Upper lobe of left lung (tissue), 4 donors: ENCODE data around the gene ADCY2.

ENCODE experiments used
- EP300 ChIP-seq, 4 donors: sonication (generic); formaldehyde crosslinking; IDR thresholded peaks; one replicate each; pipeline ENCODE4 v1.5.1; 2017; ENCODE audit warnings: antibody characterized with exemption in 4 of 4, control low read depth in 2 of 4
- POLR2AphosphoS5 ChIP-seq, 2 donors: sonication (generic); formaldehyde crosslinking; IDR thresholded peaks; one replicate each; pipeline ENCODE4 v1.5.1; 2017; ENCODE audit warnings: antibody characterized with exemption in 2 of 2
- TF ChIP-seq, protein P1 (sequence below), 6 experiments: fragments of 450-650 bp in 4 of 6; fragments of 200-600 bp in 2 of 6; sonication (generic) in 2 of 6; IDR thresholded peaks; one replicate each; pipeline ENCODE4 v1.5.1; 2016 to 2019; ENCODE audit warnings: antibody characterized with exemption in 6 of 6

GRCh38 chr5:7394889-7395431, 978 bp upstream of the ADCY2 start:
- TF ChIP-seq, protein P1, sequence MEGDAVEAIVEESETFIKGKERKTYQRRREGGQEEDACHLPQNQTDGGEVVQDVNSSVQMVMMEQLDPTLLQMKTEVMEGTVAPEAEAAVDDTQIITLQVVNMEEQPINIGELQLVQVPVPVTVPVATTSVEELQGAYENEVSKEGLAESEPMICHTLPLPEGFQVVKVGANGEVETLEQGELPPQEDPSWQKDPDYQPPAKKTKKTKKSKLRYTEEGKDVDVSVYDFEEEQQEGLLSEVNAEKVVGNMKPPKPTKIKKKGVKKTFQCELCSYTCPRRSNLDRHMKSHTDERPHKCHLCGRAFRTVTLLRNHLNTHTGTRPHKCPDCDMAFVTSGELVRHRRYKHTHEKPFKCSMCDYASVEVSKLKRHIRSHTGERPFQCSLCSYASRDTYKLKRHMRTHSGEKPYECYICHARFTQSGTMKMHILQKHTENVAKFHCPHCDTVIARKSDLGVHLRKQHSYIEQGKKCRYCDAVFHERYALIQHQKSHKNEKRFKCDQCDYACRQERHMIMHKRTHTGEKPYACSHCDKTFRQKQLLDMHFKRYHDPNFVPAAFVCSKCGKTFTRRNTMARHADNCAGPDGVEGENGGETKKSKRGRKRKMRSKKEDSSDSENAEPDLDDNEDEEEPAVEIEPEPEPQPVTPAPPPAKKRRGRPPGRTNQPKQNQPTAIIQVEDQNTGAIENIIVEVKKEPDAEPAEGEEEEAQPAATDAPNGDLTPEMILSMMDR (IDR thresholded peaks at IDR 0.05), result no peak
- TF ChIP-seq EP300 (IDR thresholded peaks at IDR 0.05) (no peak), POLR2AphosphoS5 (IDR thresholded peaks at IDR 0.05) (no peak)
